SK-N-SH (cell line): ENCODE measurements around the gene DGAT2.

ENCODE experiments used
- CTCF ChIP-seq: fragments of 200-600 bp; sonication (generic); IDR thresholded peaks from 2 replicates; pipeline ENCODE4 v1.6.1; 2017; ENCODE audit warnings: antibody characterized with exemption, mild to moderate bottlenecking, moderate library complexity
- ELF1 ChIP-seq: IDR thresholded peaks from 2 replicates; pipeline ENCODE4 v1.4.0; 2012
- MAX ChIP-seq: IDR thresholded peaks from 2 replicates; pipeline ENCODE4 v1.4.0; 2012; ENCODE audit warnings: low read depth
- MXI1 ChIP-seq: IDR thresholded peaks from 2 replicates; pipeline ENCODE4 v1.6.1; 2012; ENCODE audit warnings: mild to moderate bottlenecking, low read depth, low read length, improper control_type of control experiment
- POLR2AphosphoS5 ChIP-seq: IDR thresholded peaks from 2 replicates; pipeline ENCODE4 v1.6.1; 2012; ENCODE audit warnings: low read depth, low read length
- RAD21 ChIP-seq: IDR thresholded peaks from 2 replicates; pipeline ENCODE4 v1.6.1; 2012; ENCODE audit warnings: mild to moderate bottlenecking, low read length
- RCOR1 ChIP-seq: fragments of 150-350 bp; IDR thresholded peaks from 2 replicates; pipeline ENCODE4 v1.6.1; 2017; ENCODE audit warnings: antibody characterized with exemption, low read length
- USF1 ChIP-seq: IDR thresholded peaks from 2 replicates; pipeline ENCODE4 v1.4.0; 2012; ENCODE audit warnings: low read depth, borderline replicate concordance

GRCh38 chr11:75796091-75796435 lies 27.5 kb downstream of the DGAT2 start:
- TF ChIP-seq USF1, result no peak
- TF ChIP-seq CTCF, result no peak
- no peak for TF ChIP-seq MXI1
- TF ChIP-seq RCOR1, result no peak
- no peak for TF ChIP-seq ELF1
- no peak for TF ChIP-seq RAD21
- TF ChIP-seq POLR2AphosphoS5, result no peak
- TF ChIP-seq MAX, result no peak
